SH-SY5Y (cell line): Measurements from ENCODE around the gene KDM5B.

Experiments used
- GATA2 ChIP-seq: IDR thresholded peaks from 2 replicates; pipeline ENCODE4 v1.6.1; 2011; ENCODE audit warnings: mild to moderate bottlenecking, low read depth, low read length
- GATA3 ChIP-seq: IDR thresholded peaks from 2 replicates; pipeline ENCODE4 v1.6.1; 2011; ENCODE audit warnings: low read depth, mild to moderate bottlenecking, low read length, moderate library complexity

- TF ChIP-seq GATA3 (no peak), GATA2 (no peak)
Observed at GRCh38 chr1:202750024-202750423, 58.2 kb downstream of the KDM5B start.
